ENCODE measurements around the gene KRT71. TPM values are rescaled to one million over a fixed set of nuclear protein-coding genes. Genes with fewer than 3 reads are reported as not detected.

The KRT71 gene
- total and polyA plus RNA-seq, 2 of the 8 experiments (the other 6 are each of a cell fraction or from before 2014, with no cell fraction given): not detected

GRCh38 chr12:52506858-52507715, 45.9 kb downstream of the KRT71 start:
- Histone ChIP-seq H3K4me1 (replicated peaks in 1 of 4; ENCODE audit: control insufficient read depth in 3 of 4, insufficient read depth in 4 of 4, low read length in 3 of 4) (no peaks in the 10 kb centered on the region), H3K79me2 (ENCODE audit: control insufficient read depth in 1 of 2, insufficient read depth in 2 of 2, low read length in 2 of 2) (no peaks in the 10 kb centered on the region), H3K27me3 (replicated peaks in 1 of 4; ENCODE audit: control insufficient read depth in 3 of 4, extremely low read depth in 1 of 4, insufficient read depth in 3 of 4, low read length in 3 of 4) (no peaks in the 10 kb centered on the region), H4K8ac (ENCODE audit: extremely low read depth, insufficient read depth, low read length) (no peak overlapping the region), H2BK20ac (ENCODE audit: low read length) (no peak overlapping the region), H4K5ac (ENCODE audit: insufficient read length, low read depth, low read length) (no peak overlapping the region), H3K4me3 (ENCODE audit: extremely low read depth in 1 of 4, insufficient read depth in 2 of 4, low read depth in 3 of 4, low read length in 4 of 4) (no peak overlapping the region), H2BK12ac (ENCODE audit: low read depth, low read length) (no peak overlapping the region), H3K9me3 (ENCODE audit: insufficient read depth in 2 of 2, low read depth in 1 of 2, low read length in 1 of 2) (peaks cover 2 to 6% of the 10 kb centered on the region in 2 experiments; a peak in 1 of 4 replicates), H2BK120ac (replicated peaks; ENCODE audit: low read depth, low read length) (no peak overlapping the region), H2AK5ac (ENCODE audit: low read depth, low read length) (no peak overlapping the region), H3K23ac (ENCODE audit: insufficient read length) (no peak overlapping the region), H3K56ac (replicated peaks; ENCODE audit: insufficient read length, low read depth, low read length) (no peak overlapping the region), H3K9ac (replicated peaks in 1 of 4; ENCODE audit: extremely low read depth in 1 of 4, low read depth in 3 of 4, low read length in 3 of 4) (no peak overlapping the region), H2BK5ac (ENCODE audit: low read depth, low read length) (no peak overlapping the region), H3K14ac (ENCODE audit: insufficient read length) (no peak overlapping the region), H3K79me1 (ENCODE audit: low read depth, low read length) (no peaks in the 10 kb centered on the region), H3K4me2 (ENCODE audit: insufficient read depth in 1 of 2, low read depth in 2 of 2, low read length in 2 of 2) (no peak overlapping the region), H2AFZ (ENCODE audit: low read length) (0 out of 2 replicates have a peak overlapping the region, but pooled peaks have one; percentile 62), H3K23me2 (ENCODE audit: low read depth, low read length) (no peaks in the 10 kb centered on the region; the same call in 1 of the 2 replicates), H3K18ac (ENCODE audit: extremely low read depth, low read length) (no peak overlapping the region), H4K20me1 (replicated peaks in 1 of 2; ENCODE audit: control insufficient read depth in 1 of 2, insufficient read depth in 2 of 2, low read length in 2 of 2) (no peaks in the 10 kb centered on the region), H3K4ac (replicated peaks; ENCODE audit: insufficient read length, low read depth, low read length) (no peak overlapping the region), H2BK15ac (ENCODE audit: low read length) (no peak overlapping the region), H3K27ac (ENCODE audit: low read depth, low read length) (no peak overlapping the region), H4K91ac (replicated peaks; ENCODE audit: insufficient read length, low read length) (no peak overlapping the region), H3K36me3 (ENCODE audit: control insufficient read depth in 2 of 4, insufficient read depth in 4 of 4, low read length in 3 of 4) (no peaks in the 10 kb centered on the region)
- DNase-seq (ENCODE audit: low read depth in 1 of 2, low spot score in 2 of 2): no peak
- POLR2A ChIA-PET (ENCODE audit: partially characterized antibody): interaction anchor here (0.6 kb wide), 1 partner anchor 16 kb away, joined by 3 read pairs; no protein-coding TSS in a partner anchor
- TF ChIP-seq YY1 (IDR thresholded peaks at IDR 0.05; ENCODE audit: low read depth, low read length) (peak; percentile 79), RAD21 (IDR thresholded peaks at IDR 0.05 in 1 of 2, conservative IDR thresholded peaks at IDR 0.05 in 1 of 2; ENCODE audit: low read depth in 2 of 2, low read length in 2 of 2) (peak; percentile 35 to 59), CTCF (IDR thresholded peaks at IDR 0.05; ENCODE audit: control extremely low read depth in 1 of 3, insufficient read depth in 1 of 3, low read depth in 1 of 3, low read length in 3 of 3) (peak in 2 of 3 experiments; percentile 67 to 70; a peak in 3 of 4 replicates), EZH2 (IDR thresholded peaks at IDR 0.05; ENCODE audit: low read depth, low read length, severe bottlenecking) (no peak)
- CTCF ChIA-PET (ENCODE audit: partially characterized antibody): interaction anchor here (0.7 to 4.8 kb wide), 31 partner anchors 10 to 367 kb away, joined by 3 to 36 read pairs (median 4); partner anchors contain the start of genes KRT5, KRT6A and KRT74
- peak; percentile 95 for FAIRE-seq
- 46% methylated on average over 4 of the region's 4 CpGs; no CpG with 5 or more reads in 1 of the 2 experiments for WGBS, 2 experiments (ENCODE audit: extremely low coverage in 1 of 2, insufficient coverage in 1 of 2, insufficient read length in 1 of 2, insufficient replicate concordance in 2 of 2, low coverage in 1 of 2, low lambda C conversion rate in 2 of 2, missing lambda C conversion rate in 1 of 2)

Data from H1 (cell line).